ENCODE data around the gene HPSE2. TPM values are rescaled to one million over a fixed set of nuclear protein-coding genes. Genes with fewer than 3 reads are reported as not detected.

Gene HPSE2
- total RNA-seq, 1 experiment from 2014 or later: 0.20 TPM

GRCh38 chr10:98920807-98921206 lies 314.8 kb downstream of the HPSE2 start:
- WGBS (ENCODE audit: extremely low coverage, insufficient read length, low lambda C conversion rate): no CpG with 5 or more reads among the region's 2 CpGs

More at GRCh38 chr10:98920807-98921206, 314.8 kb downstream of the HPSE2 start:
- H3K14ac ChIP-seq (ENCODE audit: insufficient read depth, low read length): no peak overlapping the region
- DNase-seq: no peak
- Mint-ChIP-seq H3K9me3 (no peaks in the 10 kb centered on the region), H3K27me3 (ENCODE audit: low read depth) (peaks cover 1% of the 10 kb centered on the region; the same call in 1 of the 2 replicates), H3K27ac (no peak overlapping the region), H3K4me1 (no peaks in the 10 kb centered on the region), H3K4me3 (no peak overlapping the region), H3K36me3 (ENCODE audit: insufficient read depth in 1 of 3, low read depth in 3 of 3) (no peaks in the 10 kb centered on the region)
- H4K20me1 ChIP-seq (ENCODE audit: control insufficient read depth, insufficient read depth, insufficient read length): no peaks in the 10 kb centered on the region
- H3K27ac ChIP-seq (ENCODE audit: insufficient read length, low read depth, low read length): no peak overlapping the region
- H3K4me2 ChIP-seq (ENCODE audit: insufficient read depth, insufficient read length, low read length): no peak overlapping the region
- no peak overlapping the region for H2BK20ac ChIP-seq (ENCODE audit: low read depth, low read length, poor library complexity, severe bottlenecking)
- no peaks in the 10 kb centered on the region for H3K9me3 ChIP-seq (ENCODE audit: control insufficient read depth, low read depth, low read length)
- TF ChIP-seq, protein P1, sequence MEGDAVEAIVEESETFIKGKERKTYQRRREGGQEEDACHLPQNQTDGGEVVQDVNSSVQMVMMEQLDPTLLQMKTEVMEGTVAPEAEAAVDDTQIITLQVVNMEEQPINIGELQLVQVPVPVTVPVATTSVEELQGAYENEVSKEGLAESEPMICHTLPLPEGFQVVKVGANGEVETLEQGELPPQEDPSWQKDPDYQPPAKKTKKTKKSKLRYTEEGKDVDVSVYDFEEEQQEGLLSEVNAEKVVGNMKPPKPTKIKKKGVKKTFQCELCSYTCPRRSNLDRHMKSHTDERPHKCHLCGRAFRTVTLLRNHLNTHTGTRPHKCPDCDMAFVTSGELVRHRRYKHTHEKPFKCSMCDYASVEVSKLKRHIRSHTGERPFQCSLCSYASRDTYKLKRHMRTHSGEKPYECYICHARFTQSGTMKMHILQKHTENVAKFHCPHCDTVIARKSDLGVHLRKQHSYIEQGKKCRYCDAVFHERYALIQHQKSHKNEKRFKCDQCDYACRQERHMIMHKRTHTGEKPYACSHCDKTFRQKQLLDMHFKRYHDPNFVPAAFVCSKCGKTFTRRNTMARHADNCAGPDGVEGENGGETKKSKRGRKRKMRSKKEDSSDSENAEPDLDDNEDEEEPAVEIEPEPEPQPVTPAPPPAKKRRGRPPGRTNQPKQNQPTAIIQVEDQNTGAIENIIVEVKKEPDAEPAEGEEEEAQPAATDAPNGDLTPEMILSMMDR (conservative IDR thresholded peaks at IDR 0.05): no peak
- H2BK15ac ChIP-seq (ENCODE audit: low read depth, low read length): no peak overlapping the region
- no peaks in the 10 kb centered on the region for H3K27me3 ChIP-seq (ENCODE audit: insufficient read depth, low read length)
- H3K23me2 ChIP-seq (ENCODE audit: insufficient read length, low read depth, low read length, poor library complexity, severe bottlenecking): no peaks in the 10 kb centered on the region
- H3K79me1 ChIP-seq (ENCODE audit: insufficient read depth, low read depth, low read length, poor library complexity, severe bottlenecking): no peaks in the 10 kb centered on the region
- H3K4me1 ChIP-seq (ENCODE audit: insufficient read depth, low read length): no peaks in the 10 kb centered on the region
- no peak overlapping the region for H3K9ac ChIP-seq (ENCODE audit: extremely low read depth, insufficient read length, low read length)
- H4K8ac ChIP-seq (replicated peaks; ENCODE audit: insufficient read length, low read depth, low read length): no peak overlapping the region
- no peak overlapping the region for H2AK5ac ChIP-seq (ENCODE audit: insufficient read length, low read length)
- H2BK12ac ChIP-seq (ENCODE audit: insufficient read length, low read depth, low read length): no peak overlapping the region
- H2AFZ ChIP-seq (ENCODE audit: low read length): no peak overlapping the region
- H4K5ac ChIP-seq (ENCODE audit: insufficient read length, low read depth, low read length): no peak overlapping the region
- H3K18ac ChIP-seq (ENCODE audit: insufficient read length, low read depth, low read length): no peak overlapping the region
- no peak overlapping the region for H2BK120ac ChIP-seq (ENCODE audit: low read depth, low read length, poor library complexity, severe bottlenecking)
- no peaks in the 10 kb centered on the region for H3K79me2 ChIP-seq (ENCODE audit: insufficient read depth, low read length)
- H2BK5ac ChIP-seq (ENCODE audit: insufficient read length, low read length): no peak overlapping the region
- H3K23ac ChIP-seq (ENCODE audit: insufficient read length, low read depth, low read length): no peak overlapping the region
- no peak overlapping the region for H3K56ac ChIP-seq (ENCODE audit: insufficient read length, low read depth, low read length)
- no peak overlapping the region for H4K91ac ChIP-seq (ENCODE audit: insufficient read length, low read depth, low read length)
- H3T11ph ChIP-seq (ENCODE audit: low read length): no peak overlapping the region
- H3K4ac ChIP-seq (ENCODE audit: low read depth, low read length): no peak overlapping the region
